ENCODE data around the gene NRARP.

The NRARP gene

GRCh38 chr9:137320555-137321384 lies 18.7 kb upstream of the NRARP start:
- peak overlapping the region; percentile 38 for H3K9ac ChIP-seq (ENCODE audit: low read length)
- H3K27me3 ChIP-seq (ENCODE audit: control insufficient read depth, insufficient read depth, low read length) = peaks cover 4% of the 10 kb centered on the region; the same call in 1 of the 2 replicates
- H3K4me3 ChIP-seq (ENCODE audit: low read depth, low read length) = no peak overlapping the region
- H3K4me1 ChIP-seq (ENCODE audit: control insufficient read depth, insufficient read depth, low read length) = peaks cover 20% of the 10 kb centered on the region
- H3K9me3 ChIP-seq (ENCODE audit: control insufficient read depth, insufficient read depth, low read depth, low read length) = no peaks in the 10 kb centered on the region
- 0 out of 2 replicates have a peak overlapping the region, but pooled peaks have one; percentile 43 for H3K27ac ChIP-seq (ENCODE audit: low read depth, low read length)
- H3K36me3 ChIP-seq (ENCODE audit: control insufficient read depth, insufficient read depth, low read length) = no peaks in the 10 kb centered on the region

DNA sequence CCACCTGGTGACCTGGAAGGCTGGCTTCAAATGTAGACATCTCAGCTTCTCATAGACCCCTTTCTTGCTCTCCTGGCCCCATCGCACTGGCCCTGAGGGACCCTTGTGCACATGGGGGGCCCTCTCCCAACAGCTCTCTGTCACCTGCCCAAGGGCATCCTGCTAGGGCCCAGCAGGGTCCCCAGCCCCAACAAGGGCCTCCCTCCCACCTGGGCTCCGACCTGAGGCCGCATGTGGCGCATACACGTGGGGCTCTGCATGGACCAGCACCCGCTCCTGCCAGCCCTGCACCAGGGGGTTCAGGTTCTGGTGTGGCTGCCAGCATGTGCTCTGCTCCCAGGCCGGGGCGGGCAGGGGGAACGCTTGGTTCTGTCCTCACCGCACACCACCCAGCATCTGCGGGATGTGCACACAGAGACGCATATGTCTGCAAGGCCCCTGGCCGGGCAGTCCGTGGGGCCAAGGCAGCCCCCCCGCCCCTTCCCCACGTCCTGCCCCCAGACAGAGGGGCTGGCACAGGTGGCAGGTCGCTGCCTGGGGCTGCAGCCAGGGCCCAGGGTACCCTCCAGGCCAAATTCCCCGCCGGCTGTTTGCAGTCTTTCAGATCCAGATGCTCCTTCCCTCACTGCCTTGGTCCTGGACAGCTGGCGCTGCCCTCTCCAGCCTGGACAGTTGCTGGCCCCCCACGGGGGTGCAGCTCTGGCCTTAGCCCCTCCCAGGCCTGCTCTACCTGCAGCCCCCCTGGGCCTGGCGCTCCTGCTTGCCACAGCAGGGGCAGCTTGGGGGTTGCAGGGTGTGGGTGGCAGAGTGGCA lies 17.9 kb upstream of the NRARP start:
- Histone ChIP-seq H3K27me3 (ENCODE audit: control insufficient read depth, insufficient read depth, low read length) (peaks cover 4% of the 10 kb centered on the region; the same call in 1 of the 2 replicates), H3K9me3 (ENCODE audit: control insufficient read depth, insufficient read depth, low read depth, low read length) (no peaks in the 10 kb centered on the region), H3K4me1 (ENCODE audit: control insufficient read depth, insufficient read depth, low read length) (peaks cover 22% of the 10 kb centered on the region), H3K36me3 (ENCODE audit: control insufficient read depth, insufficient read depth, low read length) (no peaks in the 10 kb centered on the region), H3K27ac (ENCODE audit: low read depth, low read length) (no peak overlapping the region), H3K4me3 (ENCODE audit: low read depth, low read length) (no peak overlapping the region), H3K9ac (ENCODE audit: low read length) (no peak overlapping the region)

GRCh38 chr9:137319011-137319738 lies 17.1 kb upstream of the NRARP start:
- H3K27me3 ChIP-seq (ENCODE audit: control insufficient read depth, insufficient read depth, low read length) = peaks cover 4% of the 10 kb centered on the region; the same call in 1 of the 2 replicates
- no peaks in the 10 kb centered on the region for H3K9me3 ChIP-seq (ENCODE audit: control insufficient read depth, insufficient read depth, low read depth, low read length)
- H3K36me3 ChIP-seq (ENCODE audit: control insufficient read depth, insufficient read depth, low read length) = no peaks in the 10 kb centered on the region
- no peak overlapping the region for H3K27ac ChIP-seq (ENCODE audit: low read depth, low read length)
- no peak overlapping the region for H3K4me3 ChIP-seq (ENCODE audit: low read depth, low read length)
- H3K4me1 ChIP-seq (ENCODE audit: control insufficient read depth, insufficient read depth, low read length) = peaks cover 28% of the 10 kb centered on the region
- H3K9ac ChIP-seq (ENCODE audit: low read length) = no peak overlapping the region

- peaks cover 4% of the 10 kb centered on the region; the same call in 1 of the 2 replicates for H3K27me3 ChIP-seq (ENCODE audit: control insufficient read depth, insufficient read depth, low read length)
Measured at GRCh38 chr9:137318602-137319001, 16.5 kb upstream of the NRARP start.

GRCh38 chr9:137317718-137318511 lies 15.8 kb upstream of the NRARP start:
- Histone ChIP-seq H3K9me3 (ENCODE audit: control insufficient read depth, insufficient read depth, low read depth, low read length) (no peaks in the 10 kb centered on the region), H3K27ac (ENCODE audit: low read depth, low read length) (no peak overlapping the region), H3K27me3 (ENCODE audit: control insufficient read depth, insufficient read depth, low read length) (peaks cover 4% of the 10 kb centered on the region; the same call in 1 of the 2 replicates), H3K36me3 (ENCODE audit: control insufficient read depth, insufficient read depth, low read length) (no peaks in the 10 kb centered on the region), H3K4me1 (ENCODE audit: control insufficient read depth, insufficient read depth, low read length) (peaks cover 31% of the 10 kb centered on the region), H3K9ac (ENCODE audit: low read length) (no peak overlapping the region), H3K4me3 (ENCODE audit: low read depth, low read length) (no peak overlapping the region)

More at GRCh38 chr9:137318602-137319001, 16.5 kb upstream of the NRARP start:
- Histone ChIP-seq H3K9me3 (ENCODE audit: control insufficient read depth, insufficient read depth, low read depth, low read length) (no peaks in the 10 kb centered on the region), H3K4me3 (ENCODE audit: low read depth, low read length) (no peak overlapping the region), H3K4me1 (ENCODE audit: control insufficient read depth, insufficient read depth, low read length) (peaks cover 31% of the 10 kb centered on the region), H3K27ac (ENCODE audit: low read depth, low read length) (no peak overlapping the region), H3K9ac (ENCODE audit: low read length) (no peak overlapping the region), H3K36me3 (ENCODE audit: control insufficient read depth, insufficient read depth, low read length) (no peaks in the 10 kb centered on the region)

- no peak overlapping the region for H3K9ac ChIP-seq (ENCODE audit: low read length)
- H3K27me3 ChIP-seq (ENCODE audit: control insufficient read depth, insufficient read depth, low read length) = peaks cover 3% of the 10 kb centered on the region; the same call in 1 of the 2 replicates
- no peaks in the 10 kb centered on the region for H3K9me3 ChIP-seq (ENCODE audit: control insufficient read depth, insufficient read depth, low read depth, low read length)
- H3K4me1 ChIP-seq (ENCODE audit: control insufficient read depth, insufficient read depth, low read length) = peaks cover 31% of the 10 kb centered on the region
- H3K4me3 ChIP-seq (ENCODE audit: low read depth, low read length) = no peak overlapping the region
- H3K36me3 ChIP-seq (ENCODE audit: control insufficient read depth, insufficient read depth, low read length) = no peaks in the 10 kb centered on the region
- H3K27ac ChIP-seq (ENCODE audit: low read depth, low read length) = no peak overlapping the region
Measured at GRCh38 chr9:137317021-137317717, 15.1 kb upstream of the NRARP start.

DNA sequence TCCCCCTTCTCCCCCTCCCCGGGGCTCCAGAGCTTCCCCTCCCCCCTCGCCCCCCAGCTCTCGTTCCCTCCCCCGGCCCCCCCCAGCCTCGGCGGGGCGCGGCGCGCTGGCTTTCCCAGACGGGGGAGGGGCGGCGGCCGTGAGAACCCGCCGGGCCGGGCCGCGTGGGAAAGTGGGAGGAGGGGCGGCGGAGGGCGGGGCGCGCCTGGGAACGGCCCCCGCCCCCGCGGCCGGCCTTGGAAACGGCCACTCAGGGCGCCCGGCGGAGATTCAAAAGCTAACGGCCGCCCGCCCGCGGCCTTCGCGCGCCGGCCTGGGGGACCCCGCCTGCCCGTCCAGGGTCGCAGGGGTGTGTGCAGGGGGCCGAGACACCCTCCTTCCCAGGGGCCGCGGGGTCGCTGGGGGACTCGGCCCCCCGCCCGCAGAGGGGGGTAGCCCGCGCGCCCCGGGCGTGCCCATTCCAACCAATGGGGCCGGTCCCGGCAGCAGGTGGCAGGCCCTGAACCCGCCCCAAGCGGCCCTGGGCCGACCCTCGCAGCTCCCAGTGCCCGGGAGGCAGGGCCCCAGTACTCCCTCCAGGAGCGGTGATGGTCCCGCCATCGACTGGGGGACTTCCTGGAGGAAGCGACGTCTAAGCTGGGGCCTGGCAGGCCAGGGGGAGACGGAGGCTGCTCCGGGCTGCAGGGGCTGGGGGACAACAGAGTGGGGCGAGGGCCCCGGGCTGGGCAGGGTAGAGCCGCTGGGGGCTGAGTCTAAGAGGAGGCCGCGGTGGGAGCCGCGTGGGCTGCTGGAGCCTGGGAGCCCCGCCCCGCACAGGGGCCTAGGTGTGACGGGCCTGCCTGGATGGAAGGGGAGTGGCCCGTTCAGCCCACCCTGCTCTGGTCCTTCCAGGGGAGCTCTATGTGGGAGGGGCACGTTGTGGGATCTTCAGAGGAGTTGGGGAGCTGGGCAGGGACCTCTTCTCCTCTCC lies 14.2 kb upstream of the NRARP start:
- Histone ChIP-seq H3K36me3 (ENCODE audit: control insufficient read depth, insufficient read depth, low read length) (no peaks in the 10 kb centered on the region), H3K4me3 (ENCODE audit: low read depth, low read length) (peak overlapping the region; percentile 47), H3K9ac (ENCODE audit: low read length) (peak overlapping the region; percentile 45)

GRCh38 chr9:137315581-137316011 lies 13.5 kb upstream of the NRARP start:
- Histone ChIP-seq H3K9ac (ENCODE audit: low read length) (no peak overlapping the region), H3K27me3 (ENCODE audit: control insufficient read depth, insufficient read depth, low read length) (no peaks in the 10 kb centered on the region), H3K9me3 (ENCODE audit: control insufficient read depth, insufficient read depth, low read depth, low read length) (no peaks in the 10 kb centered on the region), H3K27ac (ENCODE audit: low read depth, low read length) (no peak overlapping the region), H3K4me3 (ENCODE audit: low read depth, low read length) (no peak overlapping the region), H3K36me3 (ENCODE audit: control insufficient read depth, insufficient read depth, low read length) (no peaks in the 10 kb centered on the region), H3K4me1 (ENCODE audit: control insufficient read depth, insufficient read depth, low read length) (peaks cover 37% of the 10 kb centered on the region)

More for the DNA sequence above, 14.2 kb upstream of the NRARP start:
- no peaks in the 10 kb centered on the region for H3K9me3 ChIP-seq (ENCODE audit: control insufficient read depth, insufficient read depth, low read depth, low read length)
- no peaks in the 10 kb centered on the region for H3K27me3 ChIP-seq (ENCODE audit: control insufficient read depth, insufficient read depth, low read length)
- peaks cover 36% of the 10 kb centered on the region for H3K4me1 ChIP-seq (ENCODE audit: control insufficient read depth, insufficient read depth, low read length)
- no peak overlapping the region for H3K27ac ChIP-seq (ENCODE audit: low read depth, low read length)
